Mucosa of descending colon (tissue), 3 donors: ENCODE results near the gene PPARD. TPM values are rescaled to one million over a fixed set of nuclear protein-coding genes. Genes with fewer than 3 reads are reported as not detected.

Experiments
- ATAC-seq: fragments of 200-7000 bp; cut with Tn5 transposase; one replicate; pipeline ENCODE4 v1.9.1; 2020; ENCODE audit warnings: mild to moderate bottlenecking, moderate library complexity
- DNase-seq, 3 donors: peaks; one replicate each; pipeline ENCODE4 v3.0.0-alpha.2; 2020
- H3K36me3 ChIP-seq: fragments of 200-600 bp; one replicate; pipeline ENCODE4 v1.8.0; 2021; ENCODE audit warnings: low read depth, mild to moderate bottlenecking
- H3K4me1 ChIP-seq: fragments of 200-600 bp; one replicate; pipeline ENCODE4 v1.8.0; 2021; ENCODE audit warnings: low read depth, mild to moderate bottlenecking
- H3K4me3 ChIP-seq: fragments of 200-600 bp; one replicate; pipeline ENCODE4 v1.8.0; 2021; ENCODE audit warnings: mild to moderate bottlenecking
- H3K9me3 ChIP-seq: fragments of 200-600 bp; one replicate; pipeline ENCODE4 v1.8.0; 2021; ENCODE audit warnings: mild to moderate bottlenecking
- intact Hi-C, 2 donors: fragments of 100-400 bp; cut with DNase I in 1 of 2; cut with micrococcal nuclease in 1 of 2; formaldehyde crosslinking; loops; one replicate each; pipeline versions ENCODE4 v1.11.0 to v1.11.1; 2022; cut with DNase I, micrococcal nuclease
- total RNA-seq, 3 donors: library from RNA; stranded (reverse); fragmentation: NEBNext Ultra II Directional in 2 of 3; extraction: Animal tissue kit (Norgen Biotek cat#: 25700) in 2 of 3; gene quantifications; one replicate each; pipeline versions ENCODE4 v1.2.1 to v1.2.4, GENCODE V29; 2021 to 2023
- TF ChIP-seq, protein P1 (sequence below): fragments of 200-600 bp; IDR thresholded peaks from one replicate; pipeline ENCODE4 v1.8.0; 2022; ENCODE audit warnings: antibody characterized with exemption, mild to moderate bottlenecking
- donor health status: DM: no; HTN: no; CAD: no; lungs with moderate emphysema.
- donor health status: DM: no; HTN: no; CAD: no.
- donor health status: DM: no; HTN: yes; CAD: no.

The PPARD gene
- total RNA-seq, 3 donors from 2014 or later, result 44.4 to 66.7 (median 65.6) TPM

DNA sequence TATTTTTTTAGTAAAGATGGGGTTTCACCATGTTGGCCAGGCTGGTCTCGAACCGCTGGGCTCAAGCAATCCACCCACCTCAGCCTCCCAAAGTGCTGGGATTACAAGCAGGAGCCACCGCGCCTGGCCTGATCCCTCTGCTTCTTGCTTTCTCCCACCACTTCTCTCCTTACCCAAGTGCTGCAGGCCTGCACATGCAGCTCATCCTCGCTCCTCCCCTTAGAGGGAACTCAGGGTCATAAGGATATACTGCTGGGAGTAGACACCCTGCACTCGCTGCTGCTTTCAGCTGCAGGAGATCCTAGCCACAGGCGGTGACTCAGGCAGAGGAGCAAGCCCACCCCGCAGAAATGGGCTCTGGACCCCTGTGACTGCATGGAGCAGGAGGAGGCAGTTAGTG, 69.7 kb downstream of the PPARD start:
- no peak for DNase-seq
- H3K36me3 ChIP-seq, result no peaks in the 10 kb centered on the region

DNA sequence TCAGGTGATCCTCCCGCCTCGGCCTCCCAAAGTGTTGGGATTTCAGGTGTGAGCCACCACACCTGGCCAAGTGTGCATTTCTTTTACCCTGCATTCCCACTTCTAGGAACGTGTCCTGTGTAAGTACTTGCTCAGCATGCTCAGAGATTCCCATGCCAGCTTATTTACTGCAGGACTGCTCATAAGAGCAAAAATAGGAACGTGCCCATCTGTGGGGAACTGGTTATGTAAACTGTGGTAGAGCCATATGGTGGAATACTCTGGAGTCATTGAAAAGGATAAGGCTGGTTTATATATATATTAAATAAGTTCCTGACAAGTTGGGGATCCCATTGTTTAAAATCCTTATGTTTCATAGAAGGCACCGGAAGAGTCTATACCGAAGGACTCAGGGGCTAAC, 71.6 kb downstream of the PPARD start:
- intact Hi-C loops, result no loop called here
- ATAC-seq, result no peak

More for the DNA sequence above, 69.7 kb downstream of the PPARD start:
- TF ChIP-seq, protein P1, sequence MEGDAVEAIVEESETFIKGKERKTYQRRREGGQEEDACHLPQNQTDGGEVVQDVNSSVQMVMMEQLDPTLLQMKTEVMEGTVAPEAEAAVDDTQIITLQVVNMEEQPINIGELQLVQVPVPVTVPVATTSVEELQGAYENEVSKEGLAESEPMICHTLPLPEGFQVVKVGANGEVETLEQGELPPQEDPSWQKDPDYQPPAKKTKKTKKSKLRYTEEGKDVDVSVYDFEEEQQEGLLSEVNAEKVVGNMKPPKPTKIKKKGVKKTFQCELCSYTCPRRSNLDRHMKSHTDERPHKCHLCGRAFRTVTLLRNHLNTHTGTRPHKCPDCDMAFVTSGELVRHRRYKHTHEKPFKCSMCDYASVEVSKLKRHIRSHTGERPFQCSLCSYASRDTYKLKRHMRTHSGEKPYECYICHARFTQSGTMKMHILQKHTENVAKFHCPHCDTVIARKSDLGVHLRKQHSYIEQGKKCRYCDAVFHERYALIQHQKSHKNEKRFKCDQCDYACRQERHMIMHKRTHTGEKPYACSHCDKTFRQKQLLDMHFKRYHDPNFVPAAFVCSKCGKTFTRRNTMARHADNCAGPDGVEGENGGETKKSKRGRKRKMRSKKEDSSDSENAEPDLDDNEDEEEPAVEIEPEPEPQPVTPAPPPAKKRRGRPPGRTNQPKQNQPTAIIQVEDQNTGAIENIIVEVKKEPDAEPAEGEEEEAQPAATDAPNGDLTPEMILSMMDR, result no peak
- Histone ChIP-seq H3K4me3 (no peak overlapping the region), H3K9me3 (no peaks in the 10 kb centered on the region), H3K4me1 (peaks cover 7% of the 10 kb centered on the region)
- intact Hi-C loops, result no loop called here
- no peak for ATAC-seq

DNA sequence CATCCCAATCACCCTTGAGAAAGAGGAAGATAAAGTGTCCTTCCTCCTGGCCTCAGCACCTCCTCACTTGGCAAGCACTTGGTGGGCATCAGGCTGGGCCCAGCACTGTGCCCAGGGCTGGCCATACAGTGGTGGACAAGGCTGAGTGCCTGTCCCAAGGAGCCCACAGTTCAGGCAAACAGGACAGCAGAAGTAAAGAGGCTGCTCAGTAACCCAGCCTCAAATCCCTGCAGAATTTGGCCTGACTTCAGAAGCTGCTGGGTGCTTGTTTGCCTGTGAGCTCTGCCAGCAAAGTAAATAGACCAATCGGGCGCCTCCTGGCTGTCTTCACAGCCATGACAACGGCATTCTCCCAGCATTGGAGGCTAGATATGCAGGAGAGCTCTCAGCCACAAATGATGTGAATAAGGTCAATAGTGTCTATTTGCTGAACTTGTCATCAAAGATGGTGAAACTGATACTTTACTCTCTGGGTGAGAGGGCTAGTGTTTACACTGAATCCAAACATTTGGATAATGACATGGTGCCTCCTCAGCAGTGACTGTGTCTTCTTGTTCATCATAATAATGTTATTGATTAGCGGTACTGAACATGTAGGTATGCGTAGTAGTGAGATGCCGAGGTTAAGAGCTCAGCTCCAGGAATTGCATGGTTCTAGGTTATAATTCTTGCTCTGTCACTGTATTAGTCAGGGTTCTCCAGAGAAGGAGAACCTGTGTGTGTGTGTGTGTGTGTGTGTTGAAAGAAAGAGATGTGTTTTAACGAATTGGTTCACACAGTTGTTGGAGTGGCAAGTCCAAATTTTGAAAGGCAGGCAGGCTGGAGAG, 72.9 kb downstream of the PPARD start:
- Histone ChIP-seq H3K9me3 (no peaks in the 10 kb centered on the region), H3K4me3 (no peak overlapping the region), H3K4me1 (peaks cover 17% of the 10 kb centered on the region), H3K36me3 (no peaks in the 10 kb centered on the region)
- intact Hi-C loops, result no loop called here
- DNase-seq (peak in 2 of 3 donors; percentile 76 to 84), ATAC-seq (peak; percentile 75)
- TF ChIP-seq, protein P1, result peak; percentile 34

More for the DNA sequence above, 71.6 kb downstream of the PPARD start:
- no peaks in the 10 kb centered on the region for H3K9me3 ChIP-seq
- H3K4me1 ChIP-seq, result peaks cover 17% of the 10 kb centered on the region
- H3K4me3 ChIP-seq, result no peak overlapping the region
- DNase-seq, result no peak
- no peaks in the 10 kb centered on the region for H3K36me3 ChIP-seq
- TF ChIP-seq, protein P1, result no peak

DNA sequence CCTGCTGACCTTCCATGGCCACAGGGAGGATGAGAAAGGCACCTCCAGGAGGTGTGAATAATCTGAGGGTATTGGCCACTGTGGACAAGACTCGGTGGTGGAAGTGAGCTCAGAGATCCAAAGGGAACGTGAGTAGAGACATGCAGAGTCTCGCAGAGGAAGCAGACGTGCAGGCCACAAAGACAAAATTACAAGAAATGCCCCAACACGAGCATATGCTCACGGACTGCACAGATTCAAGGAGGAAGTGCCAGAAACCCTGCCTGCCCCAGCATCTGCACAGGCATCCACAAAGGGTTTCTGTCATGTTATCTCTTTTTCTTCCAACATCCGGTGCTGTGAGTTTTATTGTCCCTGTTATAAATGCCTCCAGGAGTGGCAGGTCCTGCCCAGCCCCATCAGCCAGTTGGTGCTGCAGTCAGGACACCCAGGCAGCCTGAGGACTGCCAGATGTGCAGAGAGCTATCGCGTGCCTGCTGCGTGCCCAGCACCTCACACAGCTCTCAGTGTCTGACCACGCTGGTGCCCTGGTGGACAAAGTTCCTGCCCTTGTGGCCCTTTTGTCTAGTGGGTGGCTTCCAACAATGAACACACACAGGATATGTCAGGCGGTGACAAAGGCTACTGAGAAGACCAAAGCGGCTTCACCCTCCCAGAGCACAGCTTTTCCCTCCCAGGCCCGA, 75.8 kb downstream of the PPARD start:
- H3K4me3 ChIP-seq, result no peak overlapping the region
- H3K4me1 ChIP-seq, result peaks cover 17% of the 10 kb centered on the region
- DNase-seq (peak; percentile 64 to 75 (median 74)), ATAC-seq (peak; percentile 91)
- TF ChIP-seq, protein P1, result no peak
- H3K36me3 ChIP-seq, result no peaks in the 10 kb centered on the region
- intact Hi-C loops, result no loop called here
- H3K9me3 ChIP-seq, result no peaks in the 10 kb centered on the region

DNA sequence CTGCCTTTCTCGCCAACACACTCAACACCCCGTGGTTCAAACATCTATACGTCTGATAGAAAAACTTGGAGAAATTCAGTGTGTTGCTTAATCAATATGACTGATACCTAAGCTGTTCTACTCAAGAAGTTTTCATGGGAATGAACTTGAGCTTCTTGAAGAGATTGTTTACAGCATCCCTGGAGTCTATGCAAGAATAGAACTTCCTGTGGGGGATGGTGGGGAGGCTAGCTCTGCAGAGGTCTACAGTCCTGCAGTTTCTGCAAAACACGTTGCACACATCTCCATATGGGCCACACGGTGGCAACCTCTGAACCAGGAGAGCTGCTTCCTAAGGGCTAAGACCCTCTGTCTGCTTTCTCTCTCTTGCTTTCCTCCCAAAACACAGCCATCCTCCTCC, 77.1 kb downstream of the PPARD start:
- no peaks in the 10 kb centered on the region for H3K36me3 ChIP-seq
- no peak overlapping the region for H3K4me3 ChIP-seq
- TF ChIP-seq, protein P1, result no peak
- intact Hi-C loops, result no loop called here
- ATAC-seq, result peak; percentile 10
- H3K9me3 ChIP-seq, result no peaks in the 10 kb centered on the region
- H3K4me1 ChIP-seq, result peaks cover 17% of the 10 kb centered on the region
- DNase-seq, result no peak
